Transverse colon (tissue), 4 donors: Measurements from ENCODE around the gene DPT. TPM values are rescaled to one million over a fixed set of nuclear protein-coding genes. Genes with fewer than 3 reads are reported as not detected.

Source experiments
- DNase-seq: peaks from one replicate; pipeline ENCODE4 v3.0.0-alpha.2; 2019
- H3K27ac ChIP-seq, 4 donors: fragments of 200-600 bp; sonication (generic); 2 replicates each; pipeline ENCODE4 v1.5.1; 2016 to 2018; ENCODE audit warnings: inconsistent platforms in 4 of 4
- H3K27me3 ChIP-seq: fragments of 200-600 bp; sonication (generic); 2 replicates; pipeline ENCODE4 v1.5.1; 2017; ENCODE audit warnings: inconsistent platforms
- H3K36me3 ChIP-seq, 4 donors: fragments of 200-600 bp; sonication (generic); 2 replicates each; pipeline ENCODE4 v1.5.1; 2017 to 2019; ENCODE audit warnings: inconsistent platforms in 4 of 4
- H3K4me1 ChIP-seq, 4 donors: fragments of 200-600 bp; sonication (generic); 2 replicates each; pipeline ENCODE4 v1.5.1; 2017 to 2020; ENCODE audit warnings: inconsistent platforms in 4 of 4
- H3K4me3 ChIP-seq, 4 donors: fragments of 200-600 bp; sonication (generic); 1 replicate in 1 of 4; 2 replicates in 3 of 4; pipeline versions ENCODE4 v1.5.1 to v1.6.1; 2017 to 2019; ENCODE audit warnings: inconsistent platforms in 4 of 4
- H3K9me3 ChIP-seq, 2 donors: fragments of 200-600 bp; sonication (generic); 2 replicates each; pipeline ENCODE4 v1.5.1; 2017 to 2019; ENCODE audit warnings: inconsistent platforms in 2 of 2
- EP300 ChIP-seq: sonication (generic); formaldehyde crosslinking; IDR thresholded peaks from one replicate; pipeline ENCODE4 v1.6.1; 2017; ENCODE audit warnings: antibody characterized with exemption, low read depth
- POLR2A ChIP-seq: fragments of 450-650 bp; IDR thresholded peaks from one replicate; pipeline ENCODE4 v1.6.1; 2016; ENCODE audit warnings: antibody characterized with exemption, mild to moderate bottlenecking, moderate library complexity
- POLR2AphosphoS5 ChIP-seq, 3 donors: sonication (generic); formaldehyde crosslinking; IDR thresholded peaks; one replicate each; pipeline ENCODE4 v1.6.1; 2016; ENCODE audit warnings: antibody characterized with exemption in 3 of 3
- WGBS, 2 donors: methylation state at CpG; one replicate each; pipeline ENCODE4 v1.1.5; 2018; ENCODE audit warnings: low coverage in 1 of 2; 5-methylcytosine and 5-hydroxymethylcytosine counted together
- in situ Hi-C, 4 donors: fragments of 200-750 bp; cut with MboI; loops; one replicate each; pipeline versions ENCODE4 v1.15.0 to v1.15.1; 2017; ENCODE audit warnings: low sequenced_read_pairs in 3 of 4, low pct_ligation_motif_present in 1 of 4, low pct_unique_long_range_greater_than_20kb in 1 of 4
- intact Hi-C: fragments of 100-400 bp; cut with DNase I; formaldehyde crosslinking; loops from one replicate; pipeline ENCODE4 v1.15.1; 2023; ENCODE audit warnings: low total_unique reads
- total RNA-seq, 4 donors: library from RNA; depleted of rRNA; stranded (reverse); fragments of >200 nt; gene quantifications; one replicate each; pipeline ENCODE4 v1.1.0, GENCODE V29; 2016
- TF ChIP-seq, protein P1 (sequence below), 5 experiments: fragments of 200-600 bp in 3 of 5; fragments of 450-650 bp in 2 of 5; sonication (generic) in 3 of 5; IDR thresholded peaks; 1 replicate in 2 of 5; 2 replicates in 3 of 5; pipeline ENCODE4 v1.5.1; 2016 to 2017; ENCODE audit warnings: antibody characterized with exemption in 5 of 5, inconsistent platforms in 3 of 5, mild to moderate bottlenecking in 2 of 5, moderate library complexity in 1 of 5

The DPT gene
- total RNA-seq, result 100 to 1,000 TPM in 1 of 4 donors, 10 to 100 TPM in 3; 25.8 to 122 (median 59.8) TPM

DNA sequence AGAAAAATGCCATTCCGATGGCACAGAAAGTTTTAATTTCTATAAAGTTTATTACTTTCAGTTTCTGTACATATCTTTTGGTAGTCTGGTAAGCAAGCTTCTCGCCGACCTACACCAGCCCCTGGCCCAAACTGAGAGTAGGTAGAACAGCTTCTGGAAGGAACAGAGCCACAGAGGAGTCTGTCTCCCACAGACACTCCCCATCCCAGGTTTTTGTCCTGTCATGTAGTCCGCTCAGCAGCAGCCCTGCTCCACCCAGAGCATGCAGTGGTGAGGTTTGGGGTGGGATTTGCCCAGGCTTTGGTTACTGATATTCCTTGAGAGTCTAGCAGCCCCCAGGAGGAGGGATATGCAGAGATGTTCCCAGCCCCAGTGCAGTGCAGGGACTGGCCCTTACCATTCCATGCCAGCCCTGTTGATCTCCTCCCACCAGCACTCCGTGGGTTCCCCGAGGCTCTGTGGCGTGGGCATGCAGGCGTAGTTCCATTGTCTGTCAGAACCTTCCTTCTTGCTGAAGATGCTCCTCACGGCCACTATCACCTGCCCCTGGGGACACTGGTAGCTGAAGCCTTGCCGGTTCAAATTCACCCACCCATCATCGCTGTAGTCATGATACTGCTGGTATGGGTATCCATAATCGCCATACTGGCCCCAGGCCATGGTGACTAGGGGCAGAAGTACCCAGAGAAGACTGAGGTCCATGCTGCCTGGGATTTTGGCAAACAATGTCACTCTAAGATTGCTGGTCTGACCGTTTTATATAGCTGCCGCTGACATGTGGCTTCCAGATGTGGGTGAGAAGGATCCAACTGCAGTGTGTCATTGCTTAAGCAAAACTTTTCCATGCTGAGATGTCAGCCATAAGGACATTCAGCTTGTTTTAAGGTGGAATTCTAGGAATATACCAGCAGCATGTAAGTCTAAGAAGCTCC is at the start of gene DPT:
Gene DPT, minus strand, starts transcription at position 734 of the 932 bp plus-strand sequence. Its CDS starts 32 bp downstream, at position 702.
- intact Hi-C loops (no loop called here), in situ Hi-C loops (no loop called here)
- no peaks in the 10 kb centered on the region for H3K4me1 ChIP-seq
- TF ChIP-seq, protein P1, sequence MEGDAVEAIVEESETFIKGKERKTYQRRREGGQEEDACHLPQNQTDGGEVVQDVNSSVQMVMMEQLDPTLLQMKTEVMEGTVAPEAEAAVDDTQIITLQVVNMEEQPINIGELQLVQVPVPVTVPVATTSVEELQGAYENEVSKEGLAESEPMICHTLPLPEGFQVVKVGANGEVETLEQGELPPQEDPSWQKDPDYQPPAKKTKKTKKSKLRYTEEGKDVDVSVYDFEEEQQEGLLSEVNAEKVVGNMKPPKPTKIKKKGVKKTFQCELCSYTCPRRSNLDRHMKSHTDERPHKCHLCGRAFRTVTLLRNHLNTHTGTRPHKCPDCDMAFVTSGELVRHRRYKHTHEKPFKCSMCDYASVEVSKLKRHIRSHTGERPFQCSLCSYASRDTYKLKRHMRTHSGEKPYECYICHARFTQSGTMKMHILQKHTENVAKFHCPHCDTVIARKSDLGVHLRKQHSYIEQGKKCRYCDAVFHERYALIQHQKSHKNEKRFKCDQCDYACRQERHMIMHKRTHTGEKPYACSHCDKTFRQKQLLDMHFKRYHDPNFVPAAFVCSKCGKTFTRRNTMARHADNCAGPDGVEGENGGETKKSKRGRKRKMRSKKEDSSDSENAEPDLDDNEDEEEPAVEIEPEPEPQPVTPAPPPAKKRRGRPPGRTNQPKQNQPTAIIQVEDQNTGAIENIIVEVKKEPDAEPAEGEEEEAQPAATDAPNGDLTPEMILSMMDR (IDR thresholded peaks at IDR 0.05), result no peak
- TF ChIP-seq EP300 (no peak), POLR2A (no peak), POLR2AphosphoS5 (IDR thresholded peaks at IDR 0.05) (peak; percentile 60 to 69 (median 61))
- no peaks in the 10 kb centered on the region for H3K9me3 ChIP-seq
- peak within 1 kb of the TSS in 1 of 4 donors; percentile 1 for H3K4me3 ChIP-seq
- peak within 1 kb of the TSS in 2 of 4 donors; percentile 22 to 51 for H3K27ac ChIP-seq
- H3K27me3 ChIP-seq, result no peaks in the 10 kb centered on the region
- DNase-seq, result no peak
- 74% methylated on average over 3 to 14 of the region's 14 CpGs for WGBS, 2 donors
- no peaks in the 10 kb centered on the region for H3K36me3 ChIP-seq

GRCh38 chr1:168775366-168775765 is 46.4 kb upstream of the DPT start:
- intact Hi-C loops, result no loop called here
- 83 to 90% methylated on average over 3 of the region's 3 CpGs for WGBS, 2 donors
- Histone ChIP-seq H3K36me3 (no peaks in the 10 kb centered on the region), H3K9me3 (no peaks in the 10 kb centered on the region), H3K4me3 (no peak overlapping the region), H3K27ac (no peak overlapping the region), H3K4me1 (peaks cover 0 to 13% (median 6%) of the 10 kb centered on the region in 4 donors), H3K27me3 (no peaks in the 10 kb centered on the region)
- TF ChIP-seq POLR2AphosphoS5 (IDR thresholded peaks at IDR 0.05), result no peak
- TF ChIP-seq EP300, result no peak
- TF ChIP-seq, protein P1 (IDR thresholded peaks at IDR 0.05), result no peak
- no peak for TF ChIP-seq POLR2A
- DNase-seq, result no peak
- in situ Hi-C loops, result no loop called here

GRCh38 chr1:168774241-168774640 is 45.2 kb upstream of the DPT start:
- H3K9me3 ChIP-seq, result no peaks in the 10 kb centered on the region
- DNase-seq, result peak; percentile 14
- intact Hi-C loops (no loop called here), in situ Hi-C loops (no loop called here)
- H3K27ac ChIP-seq, result no peak overlapping the region
- peaks cover 0 to 13% (median 6%) of the 10 kb centered on the region in 4 donors for H3K4me1 ChIP-seq
- WGBS, 2 donors, result 76% methylated on average over 1 of the region's 1 CpG; no CpG with 5 or more reads in 1 of the 2 donors
- TF ChIP-seq POLR2AphosphoS5 (IDR thresholded peaks at IDR 0.05) (no peak), POLR2A (no peak), EP300 (no peak)
- TF ChIP-seq, protein P1 (IDR thresholded peaks at IDR 0.05), result no peak
- H3K4me3 ChIP-seq, result no peak overlapping the region
- H3K36me3 ChIP-seq, result no peaks in the 10 kb centered on the region
- H3K27me3 ChIP-seq, result no peaks in the 10 kb centered on the region

DNA sequence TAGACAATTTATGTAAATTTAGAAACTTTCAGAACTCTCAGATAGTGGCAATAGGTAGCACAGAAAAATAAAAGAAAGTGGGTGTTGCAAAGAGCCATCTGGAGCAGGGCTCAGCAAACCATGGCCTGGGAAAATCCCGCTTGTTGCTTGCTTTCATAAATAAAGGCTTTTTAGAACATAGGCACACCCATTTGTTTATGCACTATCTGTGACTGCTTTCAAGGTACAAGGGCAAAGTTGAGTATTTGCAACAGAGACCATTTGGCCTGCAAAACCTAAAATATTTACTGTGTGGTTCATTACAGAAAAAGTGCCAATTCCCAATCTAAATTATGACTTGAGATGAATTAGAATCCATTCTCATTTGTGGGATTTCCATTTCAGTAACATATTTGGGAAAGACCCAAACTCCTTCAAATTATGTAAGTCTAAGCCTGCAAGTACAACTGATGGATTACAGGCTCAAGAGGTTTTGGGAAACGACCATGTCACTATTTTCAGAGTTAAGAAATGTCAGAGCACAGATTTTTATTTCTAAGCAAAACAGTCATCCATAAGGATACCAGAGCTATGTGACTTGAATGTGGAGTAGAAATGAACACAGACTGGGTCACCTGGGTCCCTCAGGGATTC is 43.5 kb upstream of the DPT start:
- Histone ChIP-seq H3K4me1 (peaks cover 0 to 22% (median 8%) of the 10 kb centered on the region in 4 donors), H3K9me3 (no peaks in the 10 kb centered on the region), H3K27me3 (no peaks in the 10 kb centered on the region), H3K36me3 (no peaks in the 10 kb centered on the region), H3K27ac (no peak overlapping the region), H3K4me3 (no peak overlapping the region)
- no peak for DNase-seq
- in situ Hi-C loops (no loop called here), intact Hi-C loops (no loop called here)
- TF ChIP-seq EP300 (no peak), POLR2A (no peak), POLR2AphosphoS5 (IDR thresholded peaks at IDR 0.05) (peak in 1 of 3 donors; percentile 39)
- TF ChIP-seq, protein P1 (IDR thresholded peaks at IDR 0.05), result no peak
- 39 to 42% methylated on average over 2 of the region's 2 CpGs for WGBS, 2 donors
